ENCODE measurements around the gene CDKN2A.

The CDKN2A gene

GRCh38 chr9:22008384-22008716 is 14.2 kb upstream of the CDKN2A start:
- Histone ChIP-seq H3K4me3 (replicated peaks; ENCODE audit: insufficient read depth, low read length) (peak overlapping the region; percentile 78), H3K27ac (replicated peaks) (peak overlapping the region; percentile 73), H3K27me3 (ENCODE audit: insufficient read depth, poor library complexity, severe bottlenecking) (no peaks in the 10 kb centered on the region)
- TF ChIP-seq GABPA (IDR thresholded peaks at IDR 0.05; ENCODE audit: low read depth), result no peak
- TF ChIP-seq POLR2AphosphoS5 (IDR thresholded peaks at IDR 0.05; ENCODE audit: low read depth), result no peak
- no peak for TF ChIP-seq CTCF (IDR thresholded peaks at IDR 0.05; ENCODE audit: insufficient read depth, low read length)
- no peak for TF ChIP-seq SPI1 (IDR thresholded peaks at IDR 0.05; ENCODE audit: borderline replicate concordance, low read depth)
- TF ChIP-seq REST (IDR thresholded peaks at IDR 0.05; ENCODE audit: insufficient replicate concordance, low read depth), result no peak
- no peak for DNase-seq (ENCODE audit: low read depth in 1 of 2, low spot score in 1 of 2)

- Histone ChIP-seq H3K4me3 (replicated peaks; ENCODE audit: insufficient read depth, low read length) (no peak overlapping the region), H3K27ac (replicated peaks) (peak overlapping the region; percentile 54), H3K27me3 (ENCODE audit: insufficient read depth, poor library complexity, severe bottlenecking) (no peaks in the 10 kb centered on the region)
- no peak for DNase-seq (ENCODE audit: low read depth in 1 of 2, low spot score in 1 of 2)
- TF ChIP-seq POLR2AphosphoS5 (IDR thresholded peaks at IDR 0.05; ENCODE audit: low read depth) (no peak), SPI1 (IDR thresholded peaks at IDR 0.05; ENCODE audit: borderline replicate concordance, low read depth) (no peak), GABPA (IDR thresholded peaks at IDR 0.05; ENCODE audit: low read depth) (no peak), CTCF (IDR thresholded peaks at IDR 0.05; ENCODE audit: insufficient read depth, low read length) (no peak), REST (IDR thresholded peaks at IDR 0.05; ENCODE audit: insufficient replicate concordance, low read depth) (no peak)
These were observed 11.8 kb upstream of the CDKN2A start for GRCh38 chr9:22005702-22006606.

GRCh38 chr9:22005021-22005701 is 11.0 kb upstream of the CDKN2A start:
- TF ChIP-seq GABPA (IDR thresholded peaks at IDR 0.05; ENCODE audit: low read depth), result no peak
- TF ChIP-seq CTCF (IDR thresholded peaks at IDR 0.05; ENCODE audit: insufficient read depth, low read length), result no peak
- TF ChIP-seq SPI1 (IDR thresholded peaks at IDR 0.05; ENCODE audit: borderline replicate concordance, low read depth), result no peak
- TF ChIP-seq REST (IDR thresholded peaks at IDR 0.05; ENCODE audit: insufficient replicate concordance, low read depth), result no peak
- no peak for TF ChIP-seq POLR2AphosphoS5 (IDR thresholded peaks at IDR 0.05; ENCODE audit: low read depth)
- Histone ChIP-seq H3K27me3 (ENCODE audit: insufficient read depth, poor library complexity, severe bottlenecking) (no peaks in the 10 kb centered on the region), H3K27ac (replicated peaks) (peak overlapping the region; percentile 54), H3K4me3 (replicated peaks; ENCODE audit: insufficient read depth, low read length) (no peak overlapping the region)
- peak in 1 of 2 experiments; percentile 40 for DNase-seq (ENCODE audit: low read depth in 1 of 2, low spot score in 1 of 2)
